HepG2 (cell line): ENCODE measurements around the gene NFYC. TPM values are rescaled to one million over a fixed set of nuclear protein-coding genes. Genes with fewer than 3 reads are reported as not detected.

Experiments used
- ERF ChIP-seq: IDR thresholded peaks from 2 replicates; pipeline ENCODE4 v1.6.1; 2018; ENCODE audit warnings: missing biosample characterization, missing genetic modification reagents
- SMC3 ChIP-seq: IDR thresholded peaks from 2 replicates; pipeline ENCODE4 v1.6.1; 2011; ENCODE audit warnings: low read length, improper control_type of control experiment
- TFDP1 ChIP-seq: IDR thresholded peaks from 2 replicates; pipeline ENCODE4 v1.6.1; 2016; ENCODE audit warnings: missing compliant biosample characterization, missing genetic modification reagents, borderline replicate concordance
- ZNF703 ChIP-seq: sonication (generic); formaldehyde crosslinking; IDR thresholded peaks from 2 replicates; pipeline ENCODE4 v1.5.1; 2020; ENCODE audit warnings: missing genetic modification reagents, mild to moderate bottlenecking, moderate library complexity, borderline replicate concordance
- polyA plus RNA-seq, 8 experiments: library from polyadenylated mRNA; depleted of rRNA in 3 of 8; stranded (reverse) in 7 of 8; unstranded in 1 of 8; fragments of >200 nt; fragmentation: Illumina TruSeq in 4 of 8; extraction: Trizol in 4 of 8; gene quantifications; 2 replicates each; pipeline versions ENCODE4 v1.2.1 to v1.2.3, GENCODE V29; 2011 to 2016; ENCODE audit warnings: low read depth in 4 of 8, missing spikeins in 1 of 8, mixed read lengths in 1 of 8; ENCODE audit not compliant: insufficient read depth in 1 of 8
- total RNA-seq, 5 experiments: library from RNA; depleted of rRNA; stranded (reverse); fragments of >200 nt; fragmentation: Illumina TruSeq; extraction: Trizol; gene quantifications; 2 replicates each; pipeline ENCODE4 v1.2.3, GENCODE V29; 2016; ENCODE audit warnings: low read depth in 1 of 5
- TF ChIP-seq, protein P1 (sequence below): sonication (generic); formaldehyde crosslinking; IDR thresholded peaks from 2 replicates; pipeline ENCODE4 v1.5.1; 2020; ENCODE audit warnings: mild to moderate bottlenecking, missing genetic modification reagents, moderate library complexity
- TF ChIP-seq, protein P2 (sequence below): sonication (generic); formaldehyde crosslinking; IDR thresholded peaks from 2 replicates; pipeline ENCODE4 v1.4.0; 2020; ENCODE audit warnings: missing genetic modification reagents, borderline replicate concordance

The NFYC gene
- total and polyA plus RNA-seq, 2 of the 13 experiments (the other 11 are each of a cell fraction or from before 2014, with no cell fraction given), result 33.9 to 73.7 TPM

- TF ChIP-seq, protein P1, sequence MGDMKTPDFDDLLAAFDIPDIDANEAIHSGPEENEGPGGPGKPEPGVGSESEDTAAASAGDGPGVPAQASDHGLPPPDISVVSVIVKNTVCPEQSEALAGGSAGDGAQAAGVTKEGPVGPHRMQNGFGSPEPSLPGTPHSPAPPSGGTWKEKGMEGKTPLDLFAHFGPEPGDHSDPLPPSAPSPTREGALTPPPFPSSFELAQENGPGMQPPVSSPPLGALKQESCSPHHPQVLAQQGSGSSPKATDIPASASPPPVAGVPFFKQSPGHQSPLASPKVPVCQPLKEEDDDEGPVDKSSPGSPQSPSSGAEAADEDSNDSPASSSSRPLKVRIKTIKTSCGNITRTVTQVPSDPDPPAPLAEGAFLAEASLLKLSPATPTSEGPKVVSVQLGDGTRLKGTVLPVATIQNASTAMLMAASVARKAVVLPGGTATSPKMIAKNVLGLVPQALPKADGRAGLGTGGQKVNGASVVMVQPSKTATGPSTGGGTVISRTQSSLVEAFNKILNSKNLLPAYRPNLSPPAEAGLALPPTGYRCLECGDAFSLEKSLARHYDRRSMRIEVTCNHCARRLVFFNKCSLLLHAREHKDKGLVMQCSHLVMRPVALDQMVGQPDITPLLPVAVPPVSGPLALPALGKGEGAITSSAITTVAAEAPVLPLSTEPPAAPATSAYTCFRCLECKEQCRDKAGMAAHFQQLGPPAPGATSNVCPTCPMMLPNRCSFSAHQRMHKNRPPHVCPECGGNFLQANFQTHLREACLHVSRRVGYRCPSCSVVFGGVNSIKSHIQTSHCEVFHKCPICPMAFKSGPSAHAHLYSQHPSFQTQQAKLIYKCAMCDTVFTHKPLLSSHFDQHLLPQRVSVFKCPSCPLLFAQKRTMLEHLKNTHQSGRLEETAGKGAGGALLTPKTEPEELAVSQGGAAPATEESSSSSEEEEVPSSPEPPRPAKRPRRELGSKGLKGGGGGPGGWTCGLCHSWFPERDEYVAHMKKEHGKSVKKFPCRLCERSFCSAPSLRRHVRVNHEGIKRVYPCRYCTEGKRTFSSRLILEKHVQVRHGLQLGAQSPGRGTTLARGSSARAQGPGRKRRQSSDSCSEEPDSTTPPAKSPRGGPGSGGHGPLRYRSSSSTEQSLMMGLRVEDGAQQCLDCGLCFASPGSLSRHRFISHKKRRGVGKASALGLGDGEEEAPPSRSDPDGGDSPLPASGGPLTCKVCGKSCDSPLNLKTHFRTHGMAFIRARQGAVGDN, result peak; percentile 59
- TF ChIP-seq ZNF703 (no peak), SMC3 (peak; percentile 83), TFDP1 (CRISPR knock-in tag) (no peak), ERF (CRISPR knock-in tag) (0 out of 2 replicates have a peak, but pooled peaks have one; percentile 20)
- TF ChIP-seq, protein P2, sequence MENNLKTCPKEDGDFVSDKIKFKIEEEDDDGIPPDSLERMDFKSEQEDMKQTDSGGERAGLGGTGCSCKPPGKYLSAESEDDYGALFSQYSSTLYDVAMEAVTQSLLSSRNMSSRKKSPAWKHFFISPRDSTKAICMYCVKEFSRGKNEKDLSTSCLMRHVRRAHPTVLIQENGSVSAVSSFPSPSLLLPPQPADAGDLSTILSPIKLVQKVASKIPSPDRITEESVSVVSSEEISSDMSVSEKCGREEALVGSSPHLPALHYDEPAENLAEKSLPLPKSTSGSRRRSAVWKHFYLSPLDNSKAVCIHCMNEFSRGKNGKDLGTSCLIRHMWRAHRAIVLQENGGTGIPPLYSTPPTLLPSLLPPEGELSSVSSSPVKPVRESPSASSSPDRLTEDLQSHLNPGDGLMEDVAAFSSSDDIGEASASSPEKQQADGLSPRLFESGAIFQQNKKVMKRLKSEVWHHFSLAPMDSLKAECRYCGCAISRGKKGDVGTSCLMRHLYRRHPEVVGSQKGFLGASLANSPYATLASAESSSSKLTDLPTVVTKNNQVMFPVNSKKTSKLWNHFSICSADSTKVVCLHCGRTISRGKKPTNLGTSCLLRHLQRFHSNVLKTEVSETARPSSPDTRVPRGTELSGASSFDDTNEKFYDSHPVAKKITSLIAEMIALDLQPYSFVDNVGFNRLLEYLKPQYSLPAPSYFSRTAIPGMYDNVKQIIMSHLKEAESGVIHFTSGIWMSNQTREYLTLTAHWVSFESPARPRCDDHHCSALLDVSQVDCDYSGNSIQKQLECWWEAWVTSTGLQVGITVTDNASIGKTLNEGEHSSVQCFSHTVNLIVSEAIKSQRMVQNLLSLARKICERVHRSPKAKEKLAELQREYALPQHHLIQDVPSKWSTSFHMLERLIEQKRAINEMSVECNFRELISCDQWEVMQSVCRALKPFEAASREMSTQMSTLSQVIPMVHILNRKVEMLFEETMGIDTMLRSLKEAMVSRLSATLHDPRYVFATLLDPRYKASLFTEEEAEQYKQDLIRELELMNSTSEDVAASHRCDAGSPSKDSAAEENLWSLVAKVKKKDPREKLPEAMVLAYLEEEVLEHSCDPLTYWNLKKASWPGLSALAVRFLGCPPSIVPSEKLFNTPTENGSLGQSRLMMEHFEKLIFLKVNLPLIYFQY (CRISPR knock-in tag), result 0 out of 2 replicates have a peak, but pooled peaks have one; percentile 36
Observed at GRCh38 chr1:40668769-40669525, 22.6 kb upstream of the NFYC start (continued).
